Right lobe of liver (tissue), 6 donors: Measurements from ENCODE around the gene PRKCA. TPM values are rescaled to one million over a fixed set of nuclear protein-coding genes. Genes with fewer than 3 reads are reported as not detected.

Experiments used
- ATAC-seq, 4 donors: fragments of 200-7000 bp; cut with Tn5 transposase; one replicate each; pipeline ENCODE4 v1.9.1; 2020; ENCODE audit warnings: mild to moderate bottlenecking in 4 of 4, moderate library complexity in 4 of 4
- DNase-seq, 3 donors: peaks; one replicate each; pipeline ENCODE4 v3.0.0-alpha.2; 2020
- H3K27ac ChIP-seq, 3 donors: fragments of 200-600 bp; one replicate each; pipeline ENCODE4 v1.8.0; 2022
- H3K27me3 ChIP-seq, 2 donors: fragments of 200-600 bp; one replicate each; pipeline ENCODE4 v1.8.0; 2022
- H3K36me3 ChIP-seq, 4 donors: fragments of 200-600 bp; sonication (generic) in 1 of 4; one replicate each; pipeline versions ENCODE4 v1.5.1 to v1.8.0; 2017 to 2022; ENCODE audit warnings: control low read depth in 1 of 4
- H3K4me1 ChIP-seq, 4 donors: fragments of 200-600 bp; sonication (generic) in 1 of 4; one replicate each; pipeline versions ENCODE4 v1.5.1 to v1.8.0; 2017 to 2022; ENCODE audit warnings: control low read depth in 1 of 4
- H3K4me3 ChIP-seq, 3 donors: fragments of 200-600 bp; one replicate each; pipeline ENCODE4 v1.8.0; 2022
- H3K9me3 ChIP-seq, 4 donors: fragments of 200-600 bp; sonication (generic) in 1 of 4; one replicate each; pipeline versions ENCODE4 v1.5.1 to v1.8.0; 2017 to 2022; ENCODE audit warnings: control low read depth in 1 of 4
- CTCF ChIP-seq, 4 donors: fragments of 200-600 bp in 3 of 4; fragments of 450-650 bp in 1 of 4; IDR thresholded peaks; one replicate each; pipeline versions ENCODE4 v1.5.1 to v1.8.0; 2016 to 2022; ENCODE audit warnings: antibody characterized with exemption in 4 of 4, mild to moderate bottlenecking in 2 of 4
- POLR2A ChIP-seq: fragments of 450-650 bp; IDR thresholded peaks from one replicate; pipeline ENCODE4 v1.6.1; 2017; ENCODE audit warnings: antibody characterized with exemption, mild to moderate bottlenecking
- WGBS: methylation state at CpG from one replicate; pipeline ENCODE4 v1.1.6; 2018; ENCODE audit warnings: low coverage, low lambda C conversion rate; ENCODE audit not compliant: insufficient coverage; ENCODE audit errors: missing lambda C conversion rate; 5-methylcytosine and 5-hydroxymethylcytosine counted together
- intact Hi-C, 2 donors: fragments of 100-400 bp; cut with DNase I; formaldehyde crosslinking; loops; one replicate each; pipeline versions ENCODE4 v1.11.2 to v1.14.1; 2022
- total RNA-seq, 6 experiments: library from RNA; depleted of rRNA in 2 of 6; stranded (reverse); fragments of >200 nt in 2 of 6; fragmentation: NEBNext Ultra II Directional in 3 of 6; extraction: Animal tissue kit (Norgen Biotek cat#: 25700) in 3 of 6; gene quantifications; one replicate each; pipeline versions ENCODE4 v1.1.0 to v1.2.4, GENCODE V29; 2016 to 2023
- donor health status: DM: no; HTN: yes; CAD: no.
- donor health status: DM: no; HTN: no; CAD: no.
- donor health status: DM: no; HTN: no; CAD: no.
- donor health status: DM: no; HTN: yes; CAD: no.
- donor health status: DM: no; HTN: yes; CAD: no.

PRKCA gene
- total RNA-seq, 6 experiments from 2014 or later, result 11.7 to 23.0 (median 18.7) TPM

DNA sequence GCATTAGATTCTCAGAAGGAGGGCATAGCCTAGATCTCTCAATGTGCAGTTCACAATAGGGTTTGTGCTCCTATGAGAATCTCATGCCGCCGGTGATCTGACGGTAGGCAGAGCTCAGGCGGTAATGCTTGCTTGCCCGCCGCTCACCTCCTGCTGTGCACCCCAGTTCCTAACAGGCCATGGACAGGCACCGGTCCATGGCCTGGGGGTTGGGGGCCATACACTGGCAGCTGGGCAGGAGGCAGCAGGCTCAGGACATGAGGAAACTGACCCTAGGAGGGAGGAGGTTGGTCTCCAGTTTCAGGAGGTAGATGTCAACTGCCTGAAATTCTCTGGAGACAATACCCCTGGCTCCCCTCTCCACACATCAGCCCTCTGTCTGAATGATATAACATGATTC is 287.5 kb downstream of the PRKCA start:
- no CpG with 5 or more reads among the region's 7 CpGs for WGBS

GRCh38 chr17:66593116-66593515 is 290.7 kb downstream of the PRKCA start:
- H3K27me3 ChIP-seq, result no peaks in the 10 kb centered on the region
- no peak for TF ChIP-seq CTCF (IDR thresholded peaks at IDR 0.05)
- TF ChIP-seq POLR2A, result no peak
- no peaks in the 10 kb centered on the region for H3K4me1 ChIP-seq
- no peak overlapping the region for H3K27ac ChIP-seq
- no peaks in the 10 kb centered on the region for H3K9me3 ChIP-seq
- ATAC-seq, result no peak
- WGBS, result 100% methylated on average over 2 of the region's 2 CpGs
- no peaks in the 10 kb centered on the region for H3K36me3 ChIP-seq
- no peak for DNase-seq
- H3K4me3 ChIP-seq, result no peak overlapping the region
- intact Hi-C loops, result no loop called here

More for the DNA sequence above, 287.5 kb downstream of the PRKCA start:
- TF ChIP-seq POLR2A (no peak), CTCF (IDR thresholded peaks at IDR 0.05) (no peak)
- no peaks in the 10 kb centered on the region for H3K36me3 ChIP-seq
- no peak overlapping the region for H3K4me3 ChIP-seq
- no peak for ATAC-seq
- DNase-seq, result no peak
- no peak overlapping the region for H3K27ac ChIP-seq
- H3K4me1 ChIP-seq, result no peaks in the 10 kb centered on the region
- intact Hi-C loops, result no loop called here
- no peaks in the 10 kb centered on the region for H3K27me3 ChIP-seq
- H3K9me3 ChIP-seq, result no peaks in the 10 kb centered on the region

DNA sequence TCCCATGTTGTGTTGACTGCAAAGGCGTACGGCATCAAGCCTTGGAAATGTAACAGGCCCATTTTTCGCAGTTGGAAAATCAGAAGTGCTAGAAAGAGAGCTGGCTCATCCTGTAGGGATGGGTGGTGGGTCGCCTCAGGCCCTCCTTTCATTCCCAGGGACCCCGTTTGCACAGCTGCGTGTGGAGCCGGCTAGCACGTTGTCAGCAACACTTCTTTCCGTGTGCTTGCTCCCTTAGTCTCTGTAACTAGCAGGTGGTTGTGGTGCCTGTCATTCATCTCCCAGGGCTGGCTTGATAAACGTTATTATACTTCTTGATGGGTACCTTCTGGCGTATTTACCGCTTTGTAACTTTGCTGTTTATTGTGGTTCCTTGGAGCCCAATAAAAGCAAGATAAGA is 293.5 kb downstream of the PRKCA start:
- Histone ChIP-seq H3K4me1 (no peaks in the 10 kb centered on the region), H3K36me3 (no peaks in the 10 kb centered on the region), H3K27me3 (no peaks in the 10 kb centered on the region), H3K27ac (no peak overlapping the region), H3K9me3 (no peaks in the 10 kb centered on the region), H3K4me3 (no peak overlapping the region)
- no peak for TF ChIP-seq CTCF (IDR thresholded peaks at IDR 0.05)
- intact Hi-C loops, result no loop called here
- WGBS, result 96% methylated on average over 10 of the region's 12 CpGs
- no peak for DNase-seq
- ATAC-seq, result no peak

- H3K4me3 ChIP-seq, result no peak overlapping the region
- ATAC-seq (peak in 2 of 4 donors; percentile 14 to 43), DNase-seq (no peak)
- intact Hi-C loops, result no loop called here
- H3K27ac ChIP-seq, result no peak overlapping the region
- H3K4me1 ChIP-seq, result no peaks in the 10 kb centered on the region
- TF ChIP-seq CTCF (IDR thresholded peaks at IDR 0.05) (no peak), POLR2A (no peak)
- no peaks in the 10 kb centered on the region for H3K36me3 ChIP-seq
- H3K9me3 ChIP-seq, result no peaks in the 10 kb centered on the region
- 87% methylated on average over 14 of the region's 14 CpGs for WGBS
- H3K27me3 ChIP-seq, result no peaks in the 10 kb centered on the region
These were observed 300.4 kb downstream of the PRKCA start for GRCh38 chr17:66602659-66603384.

DNA sequence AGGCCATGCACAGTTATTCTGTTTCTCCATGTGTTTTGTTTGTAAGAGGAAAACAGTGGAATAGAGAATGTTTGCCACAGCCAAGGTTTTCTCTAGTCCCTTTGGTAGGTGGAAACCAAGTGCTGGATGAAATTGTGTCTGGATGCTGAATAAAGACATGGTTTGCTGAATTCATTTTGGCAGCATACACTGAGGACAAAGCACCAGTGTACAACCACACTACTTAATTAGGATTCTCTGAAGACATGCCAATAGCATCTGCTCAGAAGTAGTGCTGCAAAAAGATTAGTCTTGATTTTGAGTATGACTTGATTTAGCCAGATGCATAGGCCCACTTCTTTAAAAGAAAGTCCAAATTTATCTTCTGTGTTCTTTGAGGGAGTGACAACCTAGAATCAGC is 302.0 kb downstream of the PRKCA start:
- DNase-seq (no peak), ATAC-seq (no peak)
- Histone ChIP-seq H3K4me3 (no peak overlapping the region), H3K4me1 (no peaks in the 10 kb centered on the region), H3K27me3 (no peaks in the 10 kb centered on the region), H3K36me3 (no peaks in the 10 kb centered on the region), H3K9me3 (no peaks in the 10 kb centered on the region), H3K27ac (no peak overlapping the region)
- TF ChIP-seq CTCF (IDR thresholded peaks at IDR 0.05) (no peak), POLR2A (no peak)
- intact Hi-C loops, result no loop called here
